GM12878 (cell line): ENCODE measurements around the gene ICA1. TPM values are rescaled to one million over a fixed set of nuclear protein-coding genes. Genes with fewer than 3 reads are reported as not detected.

Experiments
- BCL3 ChIP-seq: IDR thresholded peaks from 2 replicates; pipeline ENCODE4 v1.6.1; 2011; ENCODE audit warnings: borderline replicate concordance, low read depth, mild to moderate bottlenecking, moderate library complexity, low read length; ENCODE audit not compliant: insufficient read depth, poor library complexity, severe bottlenecking
- BHLHE40 ChIP-seq, 2 experiments: fragments of 450-650 bp in 1 of 2; IDR thresholded peaks; 2 replicates each; pipeline ENCODE4 v1.6.1; 2011 to 2017; ENCODE audit warnings: low read depth in 2 of 2, borderline replicate concordance in 1 of 2, improper control_type of control experiment in 1 of 2, low read length in 1 of 2, mild to moderate bottlenecking in 1 of 2
- E2F8 ChIP-seq: fragments of 450-650 bp; IDR thresholded peaks from 2 replicates; pipeline ENCODE4 v1.6.1; 2018; ENCODE audit warnings: mild to moderate bottlenecking, low read depth, moderate library complexity; ENCODE audit not compliant: partially characterized antibody
- ESRRA ChIP-seq: IDR thresholded peaks from 2 replicates; pipeline ENCODE4 v1.6.1; 2012; ENCODE audit warnings: mild to moderate bottlenecking, low read length, improper control_type of control experiment
- HDGF ChIP-seq: fragments of 450-650 bp; IDR thresholded peaks from 2 replicates; pipeline ENCODE4 v1.6.1; 2016; ENCODE audit warnings: antibody characterized with exemption
- NR2F1 ChIP-seq: fragments of 450-650 bp; conservative IDR thresholded peaks from 2 replicates; pipeline ENCODE4 v1.6.1; 2017; ENCODE audit warnings: mild to moderate bottlenecking
- RAD21 ChIP-seq: IDR thresholded peaks from 2 replicates; pipeline ENCODE4 v1.6.1; 2011; ENCODE audit warnings: mild to moderate bottlenecking, low read depth, low read length, moderate library complexity; ENCODE audit not compliant: insufficient read depth
- RFX5 ChIP-seq: IDR thresholded peaks from 2 replicates; pipeline ENCODE4 v1.6.1; 2011; ENCODE audit warnings: low read depth, low read length, improper control_type of control experiment
- SMAD1 ChIP-seq: fragments of 450-650 bp; IDR thresholded peaks from 2 replicates; pipeline ENCODE4 v1.6.1; 2018; ENCODE audit warnings: mild to moderate bottlenecking, low read depth; ENCODE audit not compliant: partially characterized antibody
- SMAD5 ChIP-seq: IDR thresholded peaks from 2 replicates; pipeline ENCODE4 v1.6.1; 2016; ENCODE audit warnings: antibody characterized with exemption, low read depth
- SPI1 ChIP-seq: IDR thresholded peaks from 2 replicates; pipeline ENCODE4 v1.6.1; 2011; ENCODE audit warnings: low read depth, mild to moderate bottlenecking, low read length, moderate library complexity, borderline replicate concordance; ENCODE audit not compliant: insufficient read depth
- SRF ChIP-seq, 2 experiments: IDR thresholded peaks; 2 replicates each; pipeline ENCODE4 v1.6.1; 2011; ENCODE audit warnings: low read depth in 2 of 2, low read length in 2 of 2, mild to moderate bottlenecking in 1 of 2, moderate library complexity in 1 of 2
- TCF3 ChIP-seq: IDR thresholded peaks from 2 replicates; pipeline ENCODE4 v1.6.1; 2012; ENCODE audit warnings: low read depth, mild to moderate bottlenecking, low read length, borderline replicate concordance; ENCODE audit not compliant: insufficient read depth
- YY1 ChIP-seq: IDR thresholded peaks from 2 replicates; pipeline ENCODE4 v1.6.1; 2011; ENCODE audit warnings: low read depth, mild to moderate bottlenecking, low read length
- ZNF207 ChIP-seq: fragments of 450-650 bp; IDR thresholded peaks from 2 replicates; pipeline ENCODE4 v1.6.1; 2014; ENCODE audit warnings: antibody characterized with exemption, mild to moderate bottlenecking, borderline replicate concordance
- polyA plus RNA-seq, 11 experiments: library from polyadenylated mRNA; depleted of rRNA in 4 of 11; unstranded in 6 of 11; stranded (reverse) in 5 of 11; fragments of >200 nt; fragmentation: Nextera tagmentation in 4 of 11; fragmentation: Illumina TruSeq in 1 of 11; extraction: Ambion mirVana in 4 of 11; extraction: Trizol in 1 of 11; gene quantifications; 1 replicate in 1 of 11; 2 replicates in 10 of 11; pipeline versions ENCODE4 v1.2.1 to v1.2.3, GENCODE V29; 2011 to 2016; ENCODE audit warnings: inconsistent platforms in 2 of 11, missing spikeins in 2 of 11, low read depth in 1 of 11
- total RNA-seq, 4 experiments: library from RNA; depleted of rRNA in 3 of 4; stranded (reverse); fragments of >200 nt in 3 of 4; fragmentation: Illumina TruSeq in 1 of 4; extraction: Trizol in 1 of 4; gene quantifications; 2 replicates each; pipeline versions ENCODE4 v1.2.1 to v1.2.3, GENCODE V29; 2013 to 2021
- TF ChIP-seq, protein P1 (sequence below): IDR thresholded peaks from 2 replicates; pipeline ENCODE4 v1.6.1; 2012; ENCODE audit warnings: low read length, inconsistent platforms
- TF ChIP-seq, protein P2 (sequence below): fragments of 450-650 bp; IDR thresholded peaks from 2 replicates; pipeline ENCODE4 v1.6.1; 2017; ENCODE audit warnings: antibody characterized with exemption, mild to moderate bottlenecking, moderate library complexity
- TF ChIP-seq, protein P3 (sequence below): fragments of 450-650 bp; IDR thresholded peaks from 2 replicates; pipeline ENCODE4 v1.6.1; 2017; ENCODE audit warnings: low read depth, mild to moderate bottlenecking, moderate library complexity

ICA1 gene
- total and polyA plus RNA-seq, 10 of the 15 experiments (the other 5 are each of a cell fraction or from before 2014, with no cell fraction given), result 1.3 to 35.1 (median 3.3) TPM

DNA sequence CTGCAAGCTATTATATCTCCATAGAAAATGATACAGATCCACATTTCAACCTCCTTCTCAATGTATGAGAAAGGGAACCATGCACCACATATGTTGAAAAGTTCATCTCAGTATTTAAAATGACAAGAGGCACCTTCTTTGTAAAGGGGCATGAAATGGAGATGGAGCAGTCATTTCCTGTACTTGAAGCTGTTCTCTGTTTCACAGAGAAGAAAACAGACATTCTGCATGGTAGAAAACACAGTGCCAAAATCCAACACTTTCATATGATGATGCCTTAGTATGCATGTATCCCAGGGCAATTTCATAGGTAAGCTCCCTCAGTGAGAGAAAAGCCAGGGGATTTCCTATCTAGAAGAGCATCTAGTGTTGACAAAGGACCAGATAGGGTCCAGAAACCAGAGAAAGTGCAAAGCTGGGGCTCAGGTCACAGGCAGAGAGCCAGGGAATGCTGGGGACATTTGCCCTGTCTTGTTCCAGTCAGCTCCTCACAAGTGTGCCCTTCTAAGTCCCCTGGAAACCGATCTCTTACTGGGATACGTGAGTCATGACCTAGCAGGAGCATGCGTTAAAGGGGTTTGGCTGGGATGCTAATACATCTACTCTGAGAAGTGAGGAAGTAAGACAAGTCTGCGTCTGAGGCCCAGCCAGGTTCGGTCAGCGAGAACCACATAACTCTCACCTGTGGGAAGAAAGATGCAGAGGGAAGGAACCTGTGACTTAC, 118.7 kb downstream of the ICA1 start (continued):
- TF ChIP-seq TCF3, result no peak
- no peak for TF ChIP-seq ESRRA
- peak; percentile 39; the same call in 1 of the 2 replicates for TF ChIP-seq ZNF207
- TF ChIP-seq SMAD1, result no peak
- TF ChIP-seq RAD21, result 0 out of 2 replicates have a peak, but pooled peaks have one; percentile 3
- peak in 1 of 2 experiments; percentile 16; a peak in 1 of 4 replicates for TF ChIP-seq BHLHE40 (IDR thresholded peaks at IDR 0.05; ENCODE audit: borderline replicate concordance in 1 of 2, low read depth in 2 of 2, low read length in 1 of 2)
- TF ChIP-seq, protein P1, sequence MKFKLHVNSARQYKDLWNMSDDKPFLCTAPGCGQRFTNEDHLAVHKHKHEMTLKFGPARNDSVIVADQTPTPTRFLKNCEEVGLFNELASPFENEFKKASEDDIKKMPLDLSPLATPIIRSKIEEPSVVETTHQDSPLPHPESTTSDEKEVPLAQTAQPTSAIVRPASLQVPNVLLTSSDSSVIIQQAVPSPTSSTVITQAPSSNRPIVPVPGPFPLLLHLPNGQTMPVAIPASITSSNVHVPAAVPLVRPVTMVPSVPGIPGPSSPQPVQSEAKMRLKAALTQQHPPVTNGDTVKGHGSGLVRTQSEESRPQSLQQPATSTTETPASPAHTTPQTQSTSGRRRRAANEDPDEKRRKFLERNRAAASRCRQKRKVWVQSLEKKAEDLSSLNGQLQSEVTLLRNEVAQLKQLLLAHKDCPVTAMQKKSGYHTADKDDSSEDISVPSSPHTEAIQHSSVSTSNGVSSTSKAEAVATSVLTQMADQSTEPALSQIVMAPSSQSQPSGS, result peak; percentile 72
- peak; percentile 78; the same call in 1 of the 2 replicates for TF ChIP-seq SPI1
- TF ChIP-seq BCL3, result peak; percentile 84
- TF ChIP-seq SRF (IDR thresholded peaks at IDR 0.05; ENCODE audit: low read depth in 2 of 2, low read length in 2 of 2), result no peak
- TF ChIP-seq YY1, result no peak
- TF ChIP-seq, protein P2, sequence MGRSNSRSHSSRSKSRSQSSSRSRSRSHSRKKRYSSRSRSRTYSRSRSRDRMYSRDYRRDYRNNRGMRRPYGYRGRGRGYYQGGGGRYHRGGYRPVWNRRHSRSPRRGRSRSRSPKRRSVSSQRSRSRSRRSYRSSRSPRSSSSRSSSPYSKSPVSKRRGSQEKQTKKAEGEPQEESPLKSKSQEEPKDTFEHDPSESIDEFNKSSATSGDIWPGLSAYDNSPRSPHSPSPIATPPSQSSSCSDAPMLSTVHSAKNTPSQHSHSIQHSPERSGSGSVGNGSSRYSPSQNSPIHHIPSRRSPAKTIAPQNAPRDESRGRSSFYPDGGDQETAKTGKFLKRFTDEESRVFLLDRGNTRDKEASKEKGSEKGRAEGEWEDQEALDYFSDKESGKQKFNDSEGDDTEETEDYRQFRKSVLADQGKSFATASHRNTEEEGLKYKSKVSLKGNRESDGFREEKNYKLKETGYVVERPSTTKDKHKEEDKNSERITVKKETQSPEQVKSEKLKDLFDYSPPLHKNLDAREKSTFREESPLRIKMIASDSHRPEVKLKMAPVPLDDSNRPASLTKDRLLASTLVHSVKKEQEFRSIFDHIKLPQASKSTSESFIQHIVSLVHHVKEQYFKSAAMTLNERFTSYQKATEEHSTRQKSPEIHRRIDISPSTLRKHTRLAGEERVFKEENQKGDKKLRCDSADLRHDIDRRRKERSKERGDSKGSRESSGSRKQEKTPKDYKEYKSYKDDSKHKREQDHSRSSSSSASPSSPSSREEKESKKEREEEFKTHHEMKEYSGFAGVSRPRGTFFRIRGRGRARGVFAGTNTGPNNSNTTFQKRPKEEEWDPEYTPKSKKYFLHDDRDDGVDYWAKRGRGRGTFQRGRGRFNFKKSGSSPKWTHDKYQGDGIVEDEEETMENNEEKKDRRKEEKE, result no peak
- no peak for TF ChIP-seq E2F8
- TF ChIP-seq, protein P3, sequence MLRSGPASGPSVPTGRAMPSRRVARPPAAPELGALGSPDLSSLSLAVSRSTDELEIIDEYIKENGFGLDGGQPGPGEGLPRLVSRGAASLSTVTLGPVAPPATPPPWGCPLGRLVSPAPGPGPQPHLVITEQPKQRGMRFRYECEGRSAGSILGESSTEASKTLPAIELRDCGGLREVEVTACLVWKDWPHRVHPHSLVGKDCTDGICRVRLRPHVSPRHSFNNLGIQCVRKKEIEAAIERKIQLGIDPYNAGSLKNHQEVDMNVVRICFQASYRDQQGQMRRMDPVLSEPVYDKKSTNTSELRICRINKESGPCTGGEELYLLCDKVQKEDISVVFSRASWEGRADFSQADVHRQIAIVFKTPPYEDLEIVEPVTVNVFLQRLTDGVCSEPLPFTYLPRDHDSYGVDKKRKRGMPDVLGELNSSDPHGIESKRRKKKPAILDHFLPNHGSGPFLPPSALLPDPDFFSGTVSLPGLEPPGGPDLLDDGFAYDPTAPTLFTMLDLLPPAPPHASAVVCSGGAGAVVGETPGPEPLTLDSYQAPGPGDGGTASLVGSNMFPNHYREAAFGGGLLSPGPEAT, result peak; percentile 66
- TF ChIP-seq HDGF, result peak; percentile 87; the same call in 1 of the 2 replicates
- peak; percentile 26; the same call in 1 of the 2 replicates for TF ChIP-seq NR2F1
- no peak for TF ChIP-seq RFX5
- no peak for TF ChIP-seq SMAD5
